Measurements from ENCODE around the gene DCHS2.

DNA sequence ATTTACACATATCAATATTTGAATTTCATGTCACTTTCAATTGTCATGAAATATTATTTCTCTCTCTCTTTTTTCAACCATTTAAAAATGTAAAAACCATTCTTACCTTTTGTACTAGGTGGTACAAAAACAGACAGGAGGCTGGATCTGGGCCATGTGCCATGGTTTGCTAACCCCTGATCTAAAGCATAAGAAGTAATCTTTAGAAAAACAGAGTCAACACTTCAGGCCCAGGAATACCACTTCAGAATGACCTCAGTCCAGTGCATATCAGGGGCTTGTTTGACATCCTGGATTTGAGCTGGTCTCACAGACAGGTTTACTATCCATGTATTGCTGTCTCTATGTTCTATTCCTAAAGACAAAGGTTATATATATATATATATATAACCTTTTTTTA lies 102.5 kb downstream of the DCHS2 start:
- TF ChIP-seq POLR2A (IDR thresholded peaks at IDR 0.05; ENCODE audit: low read depth, low read length) = no peak
- TF ChIP-seq POLR2AphosphoS5 (IDR thresholded peaks at IDR 0.05; ENCODE audit: low read depth, low read length) = no peak
- no peak for TF ChIP-seq TAF1 (IDR thresholded peaks at IDR 0.05; ENCODE audit: low read depth, low read length)
- TF ChIP-seq SPI1 (IDR thresholded peaks at IDR 0.05; ENCODE audit: low read depth, low read length) = no peak

Data from GM12891 (cell line).